Epithelial cell of esophagus (primary cell): ENCODE measurements around the gene RPTOR.
A peak's percentile ranks its signal among the peaks of the same experiment; 100 is the strongest.

ENCODE experiments used
- DNase-seq: peaks from one replicate; pipeline ENCODE4 v3.0.0; 2010; ENCODE audit warnings: low read depth
- H3K4me3 ChIP-seq: 2 replicates; pipeline ENCODE4 v1.5.1; 2011; ENCODE audit warnings: mild to moderate bottlenecking, low read length, control low read depth
- TF ChIP-seq, protein P1 (sequence below): IDR thresholded peaks from 2 replicates; pipeline ENCODE4 v1.5.1; 2011; ENCODE audit warnings: low read depth, mild to moderate bottlenecking, low read length, control low read depth, inconsistent platforms; ENCODE audit not compliant: insufficient read depth; ENCODE audit errors: missing control alignments

RPTOR gene

DNA sequence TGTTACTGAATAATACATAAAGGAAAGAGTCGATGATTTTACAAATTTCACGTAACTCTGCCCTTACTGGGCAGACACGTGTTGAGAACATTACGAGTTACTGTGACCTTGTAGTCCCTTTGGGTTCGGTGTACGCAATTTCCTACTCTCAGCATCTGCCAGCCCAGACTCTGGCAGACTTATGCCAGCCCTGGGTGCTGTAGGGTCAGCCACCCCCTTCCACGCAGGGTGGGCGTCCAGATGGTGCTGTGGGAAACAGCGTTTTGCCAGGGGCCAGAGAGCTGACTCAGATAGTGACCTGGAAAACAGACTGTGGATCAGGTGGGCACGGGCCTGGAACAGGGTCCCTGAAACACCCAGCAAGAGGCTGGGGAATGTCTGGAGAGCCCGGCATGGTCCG lies 148.9 kb downstream of the RPTOR start:
- TF ChIP-seq, protein P1, sequence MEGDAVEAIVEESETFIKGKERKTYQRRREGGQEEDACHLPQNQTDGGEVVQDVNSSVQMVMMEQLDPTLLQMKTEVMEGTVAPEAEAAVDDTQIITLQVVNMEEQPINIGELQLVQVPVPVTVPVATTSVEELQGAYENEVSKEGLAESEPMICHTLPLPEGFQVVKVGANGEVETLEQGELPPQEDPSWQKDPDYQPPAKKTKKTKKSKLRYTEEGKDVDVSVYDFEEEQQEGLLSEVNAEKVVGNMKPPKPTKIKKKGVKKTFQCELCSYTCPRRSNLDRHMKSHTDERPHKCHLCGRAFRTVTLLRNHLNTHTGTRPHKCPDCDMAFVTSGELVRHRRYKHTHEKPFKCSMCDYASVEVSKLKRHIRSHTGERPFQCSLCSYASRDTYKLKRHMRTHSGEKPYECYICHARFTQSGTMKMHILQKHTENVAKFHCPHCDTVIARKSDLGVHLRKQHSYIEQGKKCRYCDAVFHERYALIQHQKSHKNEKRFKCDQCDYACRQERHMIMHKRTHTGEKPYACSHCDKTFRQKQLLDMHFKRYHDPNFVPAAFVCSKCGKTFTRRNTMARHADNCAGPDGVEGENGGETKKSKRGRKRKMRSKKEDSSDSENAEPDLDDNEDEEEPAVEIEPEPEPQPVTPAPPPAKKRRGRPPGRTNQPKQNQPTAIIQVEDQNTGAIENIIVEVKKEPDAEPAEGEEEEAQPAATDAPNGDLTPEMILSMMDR: no peak
- DNase-seq: no peak
- no peak overlapping the region for H3K4me3 ChIP-seq

DNA sequence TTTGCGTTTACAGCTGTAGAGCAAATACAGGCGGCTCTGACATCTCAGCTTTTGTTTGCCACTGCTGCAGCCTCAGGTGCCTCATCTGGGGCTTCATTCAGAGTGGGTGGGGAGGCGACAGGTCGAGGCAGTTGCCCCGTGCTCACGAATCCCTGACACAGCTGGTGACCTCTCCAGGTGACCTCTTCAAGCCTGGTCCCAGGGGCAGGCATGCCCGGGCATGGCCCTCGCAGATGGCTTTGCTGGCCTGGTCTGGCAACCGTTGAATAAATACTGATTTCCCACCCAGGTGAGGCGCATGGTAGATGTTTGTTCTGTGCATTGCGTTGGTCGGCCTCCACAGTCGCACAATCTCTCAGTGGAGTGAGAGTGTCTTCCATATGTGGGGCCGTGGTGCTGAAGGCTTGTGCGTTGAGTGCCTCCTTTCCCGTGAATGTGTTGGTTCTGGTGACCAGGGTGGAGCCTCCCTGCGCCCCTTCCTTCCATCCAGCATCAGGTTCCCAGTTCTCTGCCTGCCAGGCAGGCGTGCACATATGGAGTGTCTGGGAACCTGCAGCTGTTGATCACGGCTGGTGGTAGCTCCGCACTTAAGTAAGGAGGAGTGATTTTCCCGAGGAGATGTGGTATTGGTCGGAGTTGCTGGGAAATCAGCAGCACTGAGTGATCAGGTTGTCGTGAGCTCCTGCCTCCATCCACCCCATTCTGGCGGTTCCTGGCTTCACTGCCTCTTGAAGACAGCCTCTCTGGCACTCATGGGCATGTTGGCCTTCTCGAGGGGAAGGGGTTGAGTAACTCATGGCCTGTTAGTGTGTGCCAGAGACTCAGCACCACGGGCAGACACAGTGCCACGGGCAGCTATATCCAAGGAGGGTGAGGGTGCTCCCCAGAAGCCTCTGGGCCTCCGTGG lies 149.7 kb downstream of the RPTOR start:
- TF ChIP-seq, protein P1: no peak
- no peak overlapping the region for H3K4me3 ChIP-seq
- DNase-seq: peak; percentile 10

DNA sequence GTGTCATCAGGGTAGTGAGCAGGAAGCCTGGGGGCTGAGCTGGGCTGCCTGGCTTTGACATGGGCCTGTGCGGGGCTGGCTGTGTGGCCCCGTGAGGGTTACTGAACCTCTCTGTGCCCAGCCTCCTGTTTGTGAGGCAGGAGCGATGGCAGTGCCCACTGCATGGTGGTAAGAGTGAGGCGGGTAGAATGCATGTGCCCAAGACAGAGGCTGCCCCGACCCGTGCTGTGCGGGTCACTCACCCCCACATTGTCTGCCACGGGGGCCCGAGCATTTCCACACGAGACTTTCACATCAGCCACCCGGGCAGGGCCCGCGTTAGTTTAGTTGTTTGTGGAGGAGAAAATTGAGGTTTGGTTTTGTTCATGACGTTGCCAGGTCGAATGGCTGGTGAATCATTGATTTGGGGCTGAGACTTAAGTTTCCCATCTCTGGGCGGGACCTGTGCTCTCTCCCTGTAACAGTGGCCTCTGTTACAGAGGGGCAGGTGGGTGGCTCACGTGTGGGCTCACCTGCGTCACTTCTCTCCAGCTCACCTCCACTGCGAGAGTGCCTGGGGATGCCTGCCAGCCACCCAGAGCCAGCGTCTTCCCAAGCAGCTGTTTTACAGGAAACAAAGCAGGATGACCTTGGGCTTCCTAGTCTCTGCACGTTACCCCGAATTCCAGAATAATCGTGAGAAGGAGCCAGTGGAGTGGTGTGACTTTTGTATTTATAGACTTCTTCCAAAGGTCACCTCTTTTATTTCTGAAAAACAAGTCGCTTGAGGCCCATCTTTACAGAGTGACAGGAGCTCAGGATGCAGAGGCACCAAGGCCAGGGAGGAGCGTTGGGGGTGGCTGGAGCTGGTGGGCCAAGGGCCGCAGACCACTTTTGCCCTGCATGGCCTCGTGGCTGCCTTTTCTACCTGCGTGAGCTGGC lies 150.6 kb downstream of the RPTOR start:
- H3K4me3 ChIP-seq: no peak overlapping the region
- TF ChIP-seq, protein P1: no peak
- DNase-seq: peak; percentile 18

DNA sequence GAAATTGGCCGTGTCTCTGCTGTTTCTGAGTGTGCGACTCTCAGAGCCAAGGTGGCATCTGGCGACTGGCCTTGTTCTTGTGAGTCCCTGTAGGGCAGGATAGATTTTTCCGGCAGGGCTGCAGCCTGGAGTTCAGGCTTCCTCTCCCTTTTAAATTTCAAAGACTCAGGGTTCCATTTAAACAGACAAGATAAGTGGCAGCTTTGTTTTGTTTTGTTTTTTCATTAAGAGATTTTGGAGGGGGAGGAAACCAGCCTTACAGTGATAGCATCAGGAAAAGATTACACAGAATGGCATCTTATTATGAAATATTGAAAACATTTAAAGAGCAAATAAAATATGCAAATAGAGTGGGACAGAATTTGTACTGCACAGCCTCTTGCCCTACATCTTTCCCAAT lies 151.3 kb downstream of the RPTOR start:
- no peak for DNase-seq
- TF ChIP-seq, protein P1: no peak
- H3K4me3 ChIP-seq: no peak overlapping the region

DNA sequence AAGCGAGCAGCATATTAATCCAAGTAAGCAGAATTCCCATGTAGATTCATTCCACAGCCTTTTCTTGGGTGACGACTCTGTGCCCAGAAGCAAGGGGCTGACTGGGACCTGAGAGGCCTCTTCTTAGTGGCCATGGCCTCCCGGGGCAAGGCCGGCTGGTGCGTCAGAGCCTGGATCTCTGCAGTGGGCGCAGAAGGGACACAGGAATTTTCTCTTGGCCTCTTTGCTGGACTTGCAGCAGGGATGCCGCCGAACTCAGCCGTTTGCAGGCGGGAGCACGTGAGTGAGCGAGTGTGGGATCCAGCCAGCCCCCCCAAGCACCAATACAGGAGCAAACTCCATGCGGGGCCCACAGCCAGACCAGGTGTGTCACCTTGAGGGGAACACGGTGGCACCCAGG lies 151.8 kb downstream of the RPTOR start:
- TF ChIP-seq, protein P1: no peak
- H3K4me3 ChIP-seq: no peak overlapping the region
- no peak for DNase-seq

DNA sequence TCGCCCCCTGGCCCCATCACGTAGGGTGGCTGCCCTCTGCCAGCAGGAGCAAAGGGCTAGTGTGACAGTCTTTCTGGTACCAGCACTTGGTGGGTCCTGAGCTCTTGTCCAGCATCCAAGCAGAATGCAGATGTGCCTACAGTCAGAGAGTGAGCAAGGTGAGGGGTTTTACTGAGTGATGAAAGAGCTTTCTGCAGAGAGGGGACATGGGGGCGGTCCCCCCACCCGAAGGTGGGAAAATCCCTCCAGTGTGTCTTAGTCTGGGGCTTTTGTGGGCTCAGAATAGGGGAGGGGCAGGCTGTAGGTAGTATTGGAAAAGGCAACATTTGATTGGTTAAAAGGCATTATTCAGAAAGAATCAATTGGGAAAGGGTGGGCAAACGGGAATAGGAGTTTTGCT lies 152.3 kb downstream of the RPTOR start:
- TF ChIP-seq, protein P1: no peak
- no peak for DNase-seq
- H3K4me3 ChIP-seq: no peak overlapping the region
